ENCODE measurements around the gene MAST4. TPM values are rescaled to one million over a fixed set of nuclear protein-coding genes. Genes with fewer than 3 reads are reported as not detected.

Gene MAST4
- total RNA-seq, 2 experiments from 2014 or later = 1.3 to 21.9 TPM

DNA sequence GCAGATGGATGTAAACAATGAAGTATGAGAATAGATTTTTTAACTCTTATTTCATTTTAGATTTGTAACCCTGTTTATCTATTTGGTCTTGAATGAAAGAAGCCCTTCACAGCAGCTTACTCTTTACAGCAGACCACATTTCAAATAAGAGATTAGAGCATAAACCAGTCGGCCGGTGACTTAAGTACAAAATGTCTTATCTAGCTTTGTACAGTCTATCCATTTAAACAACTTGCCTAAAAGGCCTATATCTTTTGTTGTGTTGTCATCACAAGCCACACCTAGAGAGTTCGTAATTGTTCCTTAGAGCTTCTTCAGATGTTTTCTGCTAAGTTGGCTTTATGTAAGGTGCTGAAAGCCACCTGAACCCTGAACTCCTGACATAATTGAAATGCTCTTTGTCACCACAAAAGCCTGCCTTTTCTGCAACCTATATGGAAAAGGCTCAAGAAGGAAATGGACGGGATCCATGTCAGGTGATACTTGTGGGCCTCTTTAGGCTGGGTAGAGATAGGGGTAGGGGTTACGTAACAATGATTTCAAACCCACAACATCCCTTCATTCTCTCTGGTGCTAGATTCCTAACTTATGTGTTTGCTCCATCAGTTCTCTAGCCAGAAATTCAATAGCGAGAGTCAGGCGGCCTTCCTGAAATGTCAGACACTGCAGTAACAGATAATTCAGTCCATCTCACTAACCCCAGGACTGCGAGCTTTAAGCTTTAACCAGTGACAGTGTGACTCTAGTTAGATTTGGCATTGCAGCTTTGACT is 437.9 kb downstream of the MAST4 start:
- H3K36me3 ChIP-seq (ENCODE audit: insufficient read depth, low read length) = no peaks in the 10 kb centered on the region
- H3K4me2 ChIP-seq (ENCODE audit: low read length) = no peak overlapping the region
- no peak for TF ChIP-seq EZH2phosphoT487 (IDR thresholded peaks at IDR 0.05; ENCODE audit: borderline replicate concordance, low read depth, low read length)
- TF ChIP-seq, protein P1, sequence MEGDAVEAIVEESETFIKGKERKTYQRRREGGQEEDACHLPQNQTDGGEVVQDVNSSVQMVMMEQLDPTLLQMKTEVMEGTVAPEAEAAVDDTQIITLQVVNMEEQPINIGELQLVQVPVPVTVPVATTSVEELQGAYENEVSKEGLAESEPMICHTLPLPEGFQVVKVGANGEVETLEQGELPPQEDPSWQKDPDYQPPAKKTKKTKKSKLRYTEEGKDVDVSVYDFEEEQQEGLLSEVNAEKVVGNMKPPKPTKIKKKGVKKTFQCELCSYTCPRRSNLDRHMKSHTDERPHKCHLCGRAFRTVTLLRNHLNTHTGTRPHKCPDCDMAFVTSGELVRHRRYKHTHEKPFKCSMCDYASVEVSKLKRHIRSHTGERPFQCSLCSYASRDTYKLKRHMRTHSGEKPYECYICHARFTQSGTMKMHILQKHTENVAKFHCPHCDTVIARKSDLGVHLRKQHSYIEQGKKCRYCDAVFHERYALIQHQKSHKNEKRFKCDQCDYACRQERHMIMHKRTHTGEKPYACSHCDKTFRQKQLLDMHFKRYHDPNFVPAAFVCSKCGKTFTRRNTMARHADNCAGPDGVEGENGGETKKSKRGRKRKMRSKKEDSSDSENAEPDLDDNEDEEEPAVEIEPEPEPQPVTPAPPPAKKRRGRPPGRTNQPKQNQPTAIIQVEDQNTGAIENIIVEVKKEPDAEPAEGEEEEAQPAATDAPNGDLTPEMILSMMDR (conservative IDR thresholded peaks at IDR 0.05; ENCODE audit: low read length) = no peak
- H3K79me2 ChIP-seq (ENCODE audit: insufficient read depth, low read depth, low read length) = no peaks in the 10 kb centered on the region
- no TSS peak for BruUV-seq (replicated peaks)
- H3K9me3 ChIP-seq (ENCODE audit: low read length) = no peaks in the 10 kb centered on the region
- no peak for DNase-seq (ENCODE audit: low spot score)
- CTCF ChIA-PET (ENCODE audit: unreplicated experiment) = no interaction called here
- no peaks in the 10 kb centered on the region for H3K4me1 ChIP-seq (ENCODE audit: insufficient read depth, low read length, poor library complexity, severe bottlenecking)
- intact Hi-C loops (cut with micrococcal nuclease; ENCODE audit: unreplicated experiment) = no loop called here
- no peak overlapping the region for H3K27ac ChIP-seq (ENCODE audit: low read depth, low read length, poor library complexity, severe bottlenecking)
- POLR2A ChIA-PET = interaction anchor here (0.6 to 1.2 kb wide), 2 partner anchors 11 to 12 kb away, joined by 3 to 9 read pairs; no protein-coding TSS in a partner anchor
- no peak overlapping the region for H2AFZ ChIP-seq (ENCODE audit: low read length)
- no peaks in the 10 kb centered on the region for H3K9me2 ChIP-seq (ENCODE audit: insufficient read depth, low read length)
- no peaks in the 10 kb centered on the region for H4K20me1 ChIP-seq (ENCODE audit: insufficient read depth, low read length)
- H3K4me3 ChIP-seq (ENCODE audit: low read depth, low read length, poor library complexity, severe bottlenecking) = no peak overlapping the region

DNA sequence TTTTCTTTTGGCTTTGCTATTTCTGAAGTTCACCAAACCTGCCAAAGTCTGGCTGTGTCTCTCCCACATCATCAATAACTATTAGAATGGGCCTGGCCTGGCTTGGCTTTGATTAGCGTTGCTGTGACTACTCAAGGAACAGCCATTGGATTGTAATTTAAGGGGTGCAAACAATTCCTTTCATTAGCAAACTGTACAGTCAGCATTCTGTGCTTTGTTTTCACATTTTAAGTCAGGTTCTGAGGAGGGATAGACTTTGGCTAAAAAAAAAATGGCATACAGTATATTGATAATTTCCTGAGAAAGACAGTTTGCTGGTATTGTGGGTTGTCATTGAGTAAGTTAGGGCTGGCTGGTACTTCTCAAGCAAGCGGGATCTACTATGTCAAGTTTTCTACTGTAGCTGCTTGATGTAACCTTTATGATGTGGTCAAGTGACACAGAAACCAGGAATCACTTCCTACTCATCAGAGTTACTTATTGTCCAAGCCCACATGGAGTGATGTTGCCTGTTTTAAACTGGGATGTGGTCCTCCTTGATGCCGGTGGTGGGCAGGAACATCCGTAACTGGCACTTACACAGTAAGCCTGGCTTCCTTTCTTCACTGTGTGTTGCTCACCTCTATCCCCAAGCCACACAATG is 439.0 kb downstream of the MAST4 start:
- ChIA-PET POLR2A (no interaction called here), CTCF (ENCODE audit: unreplicated experiment) (no interaction called here)
- Histone ChIP-seq H2AFZ (ENCODE audit: low read length) (no peak overlapping the region), H3K36me3 (ENCODE audit: insufficient read depth, low read length) (no peaks in the 10 kb centered on the region), H3K4me1 (ENCODE audit: insufficient read depth, low read length, poor library complexity, severe bottlenecking) (no peaks in the 10 kb centered on the region), H3K9me2 (ENCODE audit: insufficient read depth, low read length) (no peaks in the 10 kb centered on the region), H3K9me3 (ENCODE audit: low read length) (no peaks in the 10 kb centered on the region), H4K20me1 (ENCODE audit: insufficient read depth, low read length) (no peaks in the 10 kb centered on the region), H3K27ac (ENCODE audit: low read depth, low read length, poor library complexity, severe bottlenecking) (no peak overlapping the region), H3K79me2 (ENCODE audit: insufficient read depth, low read depth, low read length) (no peaks in the 10 kb centered on the region), H3K4me3 (ENCODE audit: low read depth, low read length, poor library complexity, severe bottlenecking) (no peak overlapping the region), H3K4me2 (ENCODE audit: low read length) (no peak overlapping the region)
- no peak for DNase-seq (ENCODE audit: low spot score)
- BruUV-seq (replicated peaks) = no TSS peak
- intact Hi-C loops (cut with micrococcal nuclease; ENCODE audit: unreplicated experiment) = no loop called here
- TF ChIP-seq EZH2phosphoT487 (IDR thresholded peaks at IDR 0.05; ENCODE audit: borderline replicate concordance, low read depth, low read length) = no peak

DNA sequence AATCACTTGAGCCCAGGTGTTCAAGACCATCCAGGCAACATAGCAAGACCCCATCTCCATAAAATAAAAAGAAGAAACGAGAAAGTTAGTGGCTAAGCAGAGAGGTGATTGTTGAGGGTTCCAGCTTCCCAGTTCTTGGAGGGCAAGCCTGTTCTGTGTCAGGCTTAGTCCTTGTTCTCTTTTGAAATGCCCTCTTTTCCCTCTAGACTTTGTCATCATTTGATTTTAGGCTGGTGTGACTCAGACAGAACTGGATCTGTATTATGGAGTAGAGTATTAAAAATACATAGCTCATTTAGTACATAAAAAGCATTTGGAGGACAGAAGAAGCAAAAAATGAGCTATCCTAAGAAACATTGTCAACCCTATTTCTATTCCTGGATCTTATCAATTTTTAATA is 441.0 kb downstream of the MAST4 start:
- H3K27ac ChIP-seq (ENCODE audit: low read depth, low read length, poor library complexity, severe bottlenecking) = no peak overlapping the region
- no peaks in the 10 kb centered on the region for H3K4me1 ChIP-seq (ENCODE audit: insufficient read depth, low read length, poor library complexity, severe bottlenecking)
- H2AFZ ChIP-seq (ENCODE audit: low read length) = no peak overlapping the region
- no peaks in the 10 kb centered on the region for H3K79me2 ChIP-seq (ENCODE audit: insufficient read depth, low read depth, low read length)
- no peaks in the 10 kb centered on the region for H3K9me3 ChIP-seq (ENCODE audit: low read length)
- H3K36me3 ChIP-seq (ENCODE audit: insufficient read depth, low read length) = no peaks in the 10 kb centered on the region
- BruUV-seq (replicated peaks) = no TSS peak
- CTCF ChIA-PET (ENCODE audit: unreplicated experiment) = no interaction called here
- POLR2A ChIA-PET = interaction anchor here (0.7 to 0.8 kb wide), 2 partner anchors 12 to 14 kb away, joined by 3 to 5 read pairs; no protein-coding TSS in a partner anchor
- no peak overlapping the region for H3K4me3 ChIP-seq (ENCODE audit: low read depth, low read length, poor library complexity, severe bottlenecking)
- no peak overlapping the region for H3K4me2 ChIP-seq (ENCODE audit: low read length)
- intact Hi-C loops (cut with micrococcal nuclease; ENCODE audit: unreplicated experiment) = no loop called here
- no peaks in the 10 kb centered on the region for H4K20me1 ChIP-seq (ENCODE audit: insufficient read depth, low read length)
- H3K9me2 ChIP-seq (ENCODE audit: insufficient read depth, low read length) = no peaks in the 10 kb centered on the region
- no peak for DNase-seq (ENCODE audit: low spot score)
- no peak for TF ChIP-seq EZH2phosphoT487 (IDR thresholded peaks at IDR 0.05; ENCODE audit: borderline replicate concordance, low read depth, low read length)
- TF ChIP-seq, protein P1 (conservative IDR thresholded peaks at IDR 0.05; ENCODE audit: low read length) = no peak
